GM12892 (cell line): ENCODE measurements around the gene NUP98.

Source experiments
- POLR2A ChIP-seq: IDR thresholded peaks from 2 replicates; pipeline ENCODE4 v1.6.1; 2011; ENCODE audit warnings: low read depth, low read length, control low read depth
- TAF1 ChIP-seq: IDR thresholded peaks from 2 replicates; pipeline ENCODE4 v1.6.1; 2011; ENCODE audit warnings: low read depth, mild to moderate bottlenecking, control low read depth, low read length, borderline replicate concordance

DNA sequence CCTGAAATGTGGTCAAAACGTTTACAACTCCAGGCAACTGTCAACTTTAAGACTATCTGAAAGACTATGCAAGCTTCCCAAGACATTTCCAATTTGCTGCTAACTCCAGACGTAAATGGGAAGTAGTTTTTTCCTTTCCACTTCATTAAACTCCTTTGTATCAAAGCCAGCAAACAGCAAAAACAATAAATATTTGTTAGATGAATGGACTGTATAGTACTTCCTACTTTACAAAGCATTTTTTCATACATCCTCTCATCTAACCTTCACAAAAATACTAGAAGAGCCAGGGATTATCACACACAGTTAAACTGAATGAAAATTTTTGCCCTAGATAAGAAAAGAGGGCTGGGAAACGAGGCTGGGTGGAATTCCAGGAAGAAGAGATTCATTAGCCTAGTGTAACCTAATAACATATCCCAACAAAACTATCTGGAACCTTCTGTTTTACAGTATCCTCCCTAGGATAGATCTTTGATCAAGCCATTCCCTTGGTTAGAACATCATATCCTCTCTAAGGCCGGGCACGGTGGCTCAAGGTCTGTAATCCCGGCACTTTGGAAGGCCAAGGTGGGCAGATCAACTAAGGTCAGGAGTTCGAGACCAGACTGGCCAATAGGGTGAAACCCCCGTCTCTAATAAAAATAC lies 10.4 kb downstream of the NUP98 start:
- TF ChIP-seq TAF1 (no peak), POLR2A (no peak)
